ENCODE results near the gene GET4.
"Not testable (repeated sequence)": the region's sequence is repeated elsewhere in the genome, so short reads cannot be mapped to it uniquely, and the experiment has no call there.

GET4 gene

DNA sequence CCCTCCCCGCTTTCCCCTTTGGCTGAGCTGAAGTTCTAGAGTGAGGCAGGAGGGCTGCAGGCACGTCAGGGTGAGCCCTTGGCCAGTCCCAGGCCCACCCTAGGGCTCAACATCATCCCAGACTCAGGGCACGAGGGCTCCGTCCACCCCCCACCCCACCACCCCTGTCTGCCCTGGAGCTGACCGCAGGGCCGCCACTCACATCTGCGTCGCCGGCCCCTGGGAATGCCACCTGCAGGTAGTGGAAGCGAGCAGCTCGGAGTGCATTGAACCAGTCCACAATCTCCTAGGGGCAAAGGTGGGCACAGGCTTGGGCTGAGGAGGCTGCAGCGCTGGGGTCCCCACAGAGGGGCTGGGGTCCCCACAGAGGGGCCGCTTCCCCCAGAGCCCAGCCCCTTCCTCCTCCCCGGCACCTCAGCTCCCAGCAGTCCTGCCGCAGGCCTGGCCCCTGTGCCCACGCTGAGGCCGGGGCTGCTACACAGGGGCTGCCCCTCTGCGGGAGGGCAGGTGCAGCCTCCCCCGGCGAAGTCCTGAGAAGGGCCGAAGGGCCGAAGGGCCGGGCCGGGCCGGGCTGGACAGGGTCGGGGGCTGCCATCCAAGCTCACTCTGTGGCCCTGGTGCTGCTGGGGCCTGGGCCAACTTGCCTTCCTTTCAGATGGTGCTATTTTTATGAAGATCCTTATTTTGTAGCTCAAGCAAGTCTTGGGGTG is 24.1 kb downstream of the GET4 start:
- no peak for DNase-seq (ENCODE audit: low read depth)

DNA sequence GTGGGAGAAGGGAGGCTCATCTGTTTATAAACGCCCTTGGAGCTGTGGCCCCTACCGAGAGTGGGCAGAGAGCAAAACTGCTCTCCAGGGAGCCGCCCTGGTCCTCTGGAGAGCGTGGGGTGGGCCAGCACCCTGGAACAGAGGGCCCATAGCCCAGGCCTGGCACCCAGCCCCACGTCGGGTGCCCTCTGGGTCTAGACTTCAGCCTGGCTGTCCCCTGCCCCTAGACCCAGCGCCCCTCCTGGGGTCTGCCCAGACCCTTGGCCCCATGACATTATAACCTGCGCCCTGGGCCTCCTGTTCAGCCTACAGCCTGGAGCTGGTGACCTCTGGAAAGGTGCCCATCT is 24.7 kb downstream of the GET4 start:
- DNase-seq (ENCODE audit: low read depth), result no peak

DNA sequence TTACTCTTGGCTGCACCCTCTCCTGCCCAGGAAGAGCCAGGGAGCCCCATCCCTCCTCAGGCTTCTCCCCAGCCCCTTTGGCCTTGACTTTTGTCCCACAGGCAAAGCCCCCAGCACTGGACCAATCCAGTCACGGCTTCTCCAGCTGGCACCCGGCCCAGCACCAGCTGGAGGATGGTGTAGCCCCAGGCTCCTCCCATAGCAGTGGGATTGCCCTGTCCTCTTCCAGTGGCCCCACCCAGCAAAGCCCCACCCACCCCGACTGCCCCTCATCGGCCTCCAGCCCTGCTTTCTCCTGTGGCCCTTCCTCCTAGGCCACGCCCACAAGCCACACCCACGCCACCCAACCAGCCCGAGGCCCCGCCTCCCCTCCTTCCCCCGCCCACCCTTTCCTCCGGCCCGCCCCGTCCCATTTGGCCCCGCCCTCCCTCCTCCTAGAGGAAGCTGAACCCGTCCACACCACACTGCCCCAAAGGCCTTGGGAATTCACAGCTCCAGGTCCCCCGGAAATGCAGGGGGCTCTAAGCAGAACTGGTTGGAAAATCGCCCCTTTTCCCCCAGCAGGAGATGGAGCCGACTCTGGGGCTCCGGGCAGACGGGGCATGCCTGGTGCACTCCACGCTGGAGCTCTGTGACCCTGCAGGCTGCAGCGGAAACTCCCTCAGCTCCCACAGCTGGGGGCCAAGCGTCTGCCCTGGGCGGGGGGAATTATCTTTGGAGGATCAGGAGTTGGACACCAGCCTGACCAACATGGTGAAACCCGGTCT is 25.2 kb downstream of the GET4 start:
- peak; percentile 74 for DNase-seq (ENCODE audit: low read depth)

DNA sequence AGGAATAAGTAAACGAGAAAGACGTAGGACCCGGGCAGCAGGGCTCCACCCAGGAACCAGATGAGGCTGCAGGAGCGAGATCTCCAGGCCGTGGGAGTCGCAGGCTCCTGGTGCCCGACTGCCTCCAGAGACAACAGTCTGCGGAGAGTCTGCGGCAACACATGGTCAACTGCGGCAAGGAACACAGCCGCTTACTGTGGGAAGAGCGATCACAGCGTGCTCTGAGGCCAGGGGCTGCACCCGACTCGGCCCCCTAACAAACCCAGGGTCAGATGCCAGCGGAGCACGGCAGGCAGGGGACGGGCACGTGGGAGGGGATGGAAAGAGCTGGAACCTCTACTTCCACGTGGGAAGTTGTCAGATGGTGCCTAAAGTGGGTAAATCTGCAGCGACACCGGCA is 26.6 kb downstream of the GET4 start:
- no peak for DNase-seq (ENCODE audit: low read depth)

DNA sequence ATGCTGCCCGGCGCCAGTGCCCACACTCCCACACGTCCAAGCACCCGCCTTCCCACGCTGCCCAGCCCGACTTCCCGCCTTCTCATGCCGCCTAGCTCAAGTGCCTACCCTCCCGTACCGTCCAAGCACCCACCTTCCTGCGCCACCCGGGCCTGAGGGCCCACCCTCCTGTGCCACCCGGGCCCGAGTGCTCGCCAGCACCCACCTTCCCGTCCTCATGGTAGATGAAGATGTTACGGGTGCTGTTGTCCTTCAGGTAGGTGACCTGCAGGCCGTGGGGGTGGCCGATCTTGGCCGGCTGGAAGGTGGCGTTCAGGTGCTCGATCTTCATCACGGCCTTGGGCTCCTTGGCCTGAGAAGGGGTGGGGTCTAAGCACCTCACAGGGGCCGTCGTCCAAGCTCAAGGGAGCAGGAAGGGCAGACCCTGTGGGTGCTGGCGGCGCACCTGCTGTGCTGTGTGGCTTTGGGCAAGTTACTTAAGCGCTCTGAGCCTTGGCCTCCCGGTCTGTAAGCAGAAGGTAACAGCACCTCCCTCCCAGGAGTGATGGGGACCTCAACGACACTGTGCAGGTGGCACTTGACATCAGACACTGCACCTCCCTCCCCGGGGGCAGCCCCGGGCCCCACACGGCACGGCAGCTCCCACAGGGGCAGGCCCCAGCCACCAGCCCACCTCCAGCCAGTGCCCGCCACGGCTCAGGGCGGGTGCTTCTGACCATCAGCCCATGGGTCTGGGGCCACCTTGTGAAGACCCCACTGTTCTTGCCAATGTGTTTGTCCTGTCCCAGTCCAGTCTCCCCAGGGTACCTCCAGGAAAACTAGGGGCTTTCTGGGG is 27.8 kb downstream of the GET4 start:
- DNase-seq (ENCODE audit: low read depth), result no peak

DNA sequence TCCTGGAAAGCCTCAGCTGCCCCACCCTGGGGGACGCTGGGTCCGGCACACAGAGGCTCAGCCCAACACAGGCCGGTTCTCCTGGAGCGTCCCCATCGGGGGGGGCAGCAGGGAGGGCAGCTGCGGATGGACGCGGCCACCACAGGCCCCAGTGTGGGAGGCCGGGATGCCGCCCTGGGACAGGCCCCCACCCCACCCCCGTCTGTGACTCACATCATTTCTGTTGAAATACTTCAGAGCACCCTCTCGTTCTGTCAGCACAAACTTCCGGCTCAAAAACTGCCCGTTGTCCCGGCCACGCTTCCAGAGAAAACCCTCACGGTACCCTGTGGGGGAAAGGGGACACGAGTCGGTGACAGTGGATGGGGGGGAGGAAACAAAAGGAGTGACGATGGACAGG is 28.5 kb downstream of the GET4 start:
- DNase-seq (ENCODE audit: low read depth), result no peak

DNA sequence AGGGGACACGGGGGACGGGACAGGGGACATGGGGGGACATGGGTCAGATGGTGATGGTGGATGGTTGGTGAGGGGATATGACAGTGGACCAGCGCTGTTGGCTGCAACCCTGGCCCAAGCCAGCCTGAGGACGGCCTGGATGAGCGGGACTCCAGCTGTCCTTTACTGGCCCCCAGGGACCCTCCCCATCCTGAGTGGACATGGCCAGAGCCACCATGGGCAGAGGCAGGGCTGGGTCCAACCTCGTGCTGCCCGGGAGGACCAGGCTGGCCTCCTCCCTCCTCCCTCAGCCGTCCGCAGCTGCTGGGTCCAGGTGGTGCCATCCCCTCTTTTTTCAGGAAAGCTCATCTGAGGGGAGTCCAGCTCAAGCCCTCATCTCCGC is 30.4 kb downstream of the GET4 start:
- DNase-seq (ENCODE audit: low read depth), result no peak

DNA sequence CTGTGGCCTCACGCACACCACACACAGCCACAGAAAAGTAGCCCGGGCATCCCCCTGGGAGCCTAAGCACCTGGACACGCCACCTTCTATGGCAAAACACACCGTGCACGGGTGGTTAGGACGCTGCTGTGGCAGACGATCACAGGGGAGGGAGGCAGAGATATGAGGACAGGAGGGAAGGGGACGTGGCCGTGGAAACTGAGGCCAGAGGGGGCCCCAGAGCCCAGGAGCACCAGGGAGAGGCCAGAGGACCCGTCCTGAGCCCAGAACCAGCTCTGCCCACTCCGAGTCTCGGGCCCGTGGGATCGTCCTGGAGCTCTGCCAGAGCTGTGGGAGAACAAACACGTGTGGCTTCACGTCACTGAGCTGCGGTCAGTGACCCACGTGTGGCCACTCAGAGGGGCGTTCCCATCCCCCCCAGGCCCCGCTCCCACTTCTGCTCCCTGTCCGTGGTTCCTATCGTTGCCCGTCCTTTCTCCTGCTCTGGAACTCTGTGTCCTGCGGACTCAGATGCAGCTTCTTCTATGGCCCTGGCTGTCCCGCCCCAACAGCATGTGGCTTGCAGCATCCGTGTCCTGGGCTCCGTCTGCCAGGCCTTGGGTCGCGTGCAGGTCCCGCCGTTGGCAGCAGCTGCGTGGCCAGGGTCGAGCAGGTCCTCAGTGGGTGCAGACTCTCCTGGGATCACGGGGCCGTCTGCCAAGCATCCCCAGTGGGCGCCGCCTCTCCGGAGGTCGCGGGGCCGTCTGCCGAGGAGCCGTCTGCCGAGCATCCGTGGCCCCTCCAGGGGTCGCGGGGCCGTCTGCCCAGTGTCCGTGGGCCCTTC is 31.0 kb downstream of the GET4 start:
- no peak for DNase-seq (ENCODE audit: low read depth)

DNA sequence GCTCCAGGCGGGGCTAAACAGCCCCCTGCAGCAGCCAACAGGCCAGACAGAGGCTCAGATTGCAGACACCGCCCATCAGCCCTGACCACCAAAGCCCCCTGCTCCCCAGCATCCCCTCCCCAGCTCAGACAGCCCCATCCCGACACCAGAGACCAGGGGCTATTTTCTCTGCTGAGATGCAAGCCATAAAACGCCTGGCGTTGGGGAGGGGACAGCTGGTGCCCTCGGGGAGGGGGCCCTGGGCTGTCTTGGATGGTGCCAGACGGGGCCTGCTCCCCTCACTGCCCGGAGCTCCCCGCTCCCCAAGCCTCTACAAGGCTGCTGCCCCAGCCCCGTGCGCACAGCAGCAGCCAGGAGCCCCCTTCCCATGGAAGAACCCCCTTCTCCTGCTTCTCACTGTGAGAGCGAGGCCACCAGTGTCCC is 31.8 kb downstream of the GET4 start:
- no peak for DNase-seq (ENCODE audit: low read depth)

DNA sequence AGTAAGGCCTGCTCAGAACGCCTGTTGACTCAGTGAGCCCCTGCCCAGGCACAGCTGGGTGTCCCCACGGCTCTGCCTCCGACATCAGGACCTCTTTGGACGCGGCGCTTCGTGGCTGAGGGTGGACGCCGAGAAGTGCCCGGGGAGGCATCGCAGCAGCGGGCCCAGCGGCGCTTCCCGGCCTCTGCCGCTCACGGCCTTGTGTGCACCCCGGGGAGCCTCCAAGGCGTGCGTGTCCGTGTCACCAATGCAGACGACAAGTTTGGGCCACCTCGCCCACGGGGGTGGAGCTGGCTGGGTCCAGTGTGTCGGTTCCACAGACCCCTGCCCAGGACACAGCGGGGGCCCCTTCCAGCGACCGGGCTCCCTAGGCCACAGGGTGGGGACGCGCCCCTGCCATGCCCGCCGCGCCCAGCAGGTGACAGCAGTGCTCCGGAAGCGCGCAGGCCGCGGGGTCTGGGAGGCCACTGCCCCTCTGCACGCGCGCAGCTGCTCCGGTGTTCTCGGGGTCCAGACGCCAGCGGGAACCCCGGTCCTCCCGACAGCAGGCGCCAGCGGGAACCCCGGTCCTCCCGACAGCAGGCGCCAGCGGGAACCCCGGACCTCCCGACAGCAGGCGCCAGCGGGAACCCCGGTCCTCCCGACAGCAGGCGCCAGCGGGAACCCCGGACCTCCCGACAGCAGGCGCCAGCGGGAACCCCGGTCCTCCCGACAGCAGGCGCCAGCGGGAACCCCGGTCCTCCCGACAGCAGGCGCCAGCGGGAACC is 32.4 kb downstream of the GET4 start:
- not testable (repeated sequence) for DNase-seq (ENCODE audit: low read depth)

DNA sequence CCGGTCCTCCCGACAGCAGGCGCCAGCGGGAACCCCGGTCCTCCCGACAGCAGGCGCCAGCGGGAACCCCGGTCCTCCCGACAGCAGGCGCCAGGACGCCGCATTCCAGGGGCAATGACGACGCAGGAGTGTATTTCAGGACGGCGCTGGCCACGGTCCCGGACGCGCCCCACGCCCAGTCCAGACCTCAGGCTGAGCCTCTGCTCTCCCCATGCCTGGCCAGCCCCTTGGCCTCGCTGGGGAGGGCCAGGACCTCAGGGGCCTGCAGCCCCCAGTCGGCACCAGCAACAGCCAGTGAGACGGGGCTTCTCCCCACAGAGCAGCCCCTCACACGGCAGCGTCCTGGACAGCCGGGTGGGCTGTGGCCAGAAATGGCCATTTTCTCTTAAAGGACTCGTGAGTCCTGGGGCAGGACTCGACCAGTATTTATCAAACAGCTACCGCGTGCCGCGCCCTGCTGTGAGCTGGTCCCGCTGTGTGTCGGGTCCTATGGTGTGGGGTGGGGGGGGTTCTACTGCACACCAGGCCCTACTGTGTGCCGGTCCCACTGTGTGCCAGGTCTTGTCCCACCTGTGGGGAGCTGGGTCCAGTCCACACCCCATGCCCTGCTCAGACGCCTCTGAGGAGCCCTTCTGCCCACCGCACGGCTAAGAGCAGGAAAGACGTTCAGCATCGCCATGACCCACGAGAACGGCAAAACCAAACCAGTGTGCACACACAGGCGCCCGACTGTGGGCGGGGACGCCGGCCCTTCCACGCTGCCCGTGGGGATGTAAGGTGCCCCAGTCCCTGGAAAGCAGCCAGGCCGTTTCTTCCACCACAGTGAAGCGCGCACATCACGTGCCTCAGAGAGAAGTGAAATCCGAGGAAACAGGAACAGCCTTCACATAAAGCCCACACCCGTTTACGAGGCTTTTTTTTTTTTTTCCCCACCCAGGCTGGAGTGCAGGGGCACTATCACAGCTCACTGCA is 33.3 kb downstream of the GET4 start:
- DNase-seq (ENCODE audit: low read depth), result no peak

DNA sequence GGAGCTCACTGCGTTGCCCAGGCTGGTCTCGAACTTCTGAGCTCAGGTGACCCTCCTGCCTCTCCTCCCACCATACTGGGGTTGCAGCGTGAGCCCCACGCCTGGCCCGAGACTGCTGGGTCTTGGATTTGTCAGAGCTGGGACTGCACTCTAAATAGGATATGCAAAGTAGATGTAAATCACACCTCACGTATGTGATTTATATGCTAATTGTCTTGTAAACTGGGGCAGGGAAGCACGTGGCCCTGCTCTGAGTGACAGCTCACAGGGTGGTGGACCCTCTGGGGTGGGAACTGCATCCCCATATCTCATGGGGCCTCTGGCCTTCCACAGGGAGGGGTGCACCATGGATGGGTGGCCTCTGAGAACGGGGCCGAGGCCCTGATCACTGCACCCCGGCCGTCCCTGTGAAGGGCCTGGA is 34.1 kb downstream of the GET4 start:
- DNase-seq (ENCODE audit: low read depth), result no peak

DNA sequence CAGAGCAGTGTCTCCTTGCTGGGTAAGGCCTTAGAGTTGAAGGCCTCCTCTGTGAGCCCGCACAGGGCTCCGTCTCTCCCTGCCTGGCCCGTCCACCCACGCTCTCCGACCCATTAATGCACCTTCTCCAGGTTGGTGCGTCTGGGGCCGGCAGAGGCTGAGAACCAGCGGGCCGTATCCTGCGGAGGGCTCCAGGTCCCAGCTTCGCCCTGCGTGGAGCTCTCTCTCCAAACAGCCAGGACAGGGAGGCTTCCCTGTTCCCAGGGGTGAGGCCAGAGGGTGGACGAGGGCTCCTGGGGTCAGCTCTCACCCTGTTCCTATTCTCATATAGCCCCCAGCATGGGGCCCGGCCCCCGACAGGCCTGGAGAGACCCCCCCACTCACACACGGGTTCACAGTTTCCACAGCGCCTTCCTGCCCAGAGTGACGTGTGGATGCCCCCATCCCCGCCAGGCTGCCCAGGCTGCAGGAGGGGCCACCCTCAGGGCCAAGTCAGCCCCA is 34.6 kb downstream of the GET4 start:
- no peak for DNase-seq (ENCODE audit: low read depth)

DNA sequence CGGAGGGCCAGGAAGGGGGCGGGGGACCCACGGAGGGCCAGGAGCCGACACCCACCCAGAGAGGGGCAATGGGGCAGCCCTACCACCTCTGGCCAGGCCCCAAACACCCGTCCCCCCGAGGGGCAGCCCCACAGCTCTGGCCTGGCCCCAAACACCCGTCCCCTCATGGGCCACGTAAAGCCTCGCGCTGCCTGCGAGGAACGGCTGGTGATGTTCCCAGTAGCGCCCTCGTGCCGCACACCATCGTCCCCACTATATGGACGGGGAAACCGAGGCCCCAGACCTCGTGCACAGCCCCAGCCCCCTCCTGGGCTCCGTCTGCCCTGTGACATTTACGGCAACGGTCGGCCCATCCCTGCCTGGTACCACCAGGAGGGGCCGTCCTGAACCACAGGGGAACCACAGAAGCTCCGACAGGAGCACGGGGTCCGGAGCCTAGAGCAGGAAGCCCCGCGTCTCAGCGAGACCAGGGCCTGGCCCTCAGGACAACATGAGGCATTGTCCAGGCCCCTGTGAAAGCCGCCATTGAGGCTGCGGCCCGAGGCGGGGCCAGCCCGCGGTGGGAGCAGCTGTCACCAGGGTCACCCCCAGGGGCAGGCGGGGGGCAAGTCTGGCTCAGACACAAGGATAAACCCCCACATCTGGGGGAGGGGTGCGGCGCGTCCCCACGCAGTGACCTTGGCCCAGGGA is 35.6 kb downstream of the GET4 start:
- DNase-seq (ENCODE audit: low read depth), result no peak

DNA sequence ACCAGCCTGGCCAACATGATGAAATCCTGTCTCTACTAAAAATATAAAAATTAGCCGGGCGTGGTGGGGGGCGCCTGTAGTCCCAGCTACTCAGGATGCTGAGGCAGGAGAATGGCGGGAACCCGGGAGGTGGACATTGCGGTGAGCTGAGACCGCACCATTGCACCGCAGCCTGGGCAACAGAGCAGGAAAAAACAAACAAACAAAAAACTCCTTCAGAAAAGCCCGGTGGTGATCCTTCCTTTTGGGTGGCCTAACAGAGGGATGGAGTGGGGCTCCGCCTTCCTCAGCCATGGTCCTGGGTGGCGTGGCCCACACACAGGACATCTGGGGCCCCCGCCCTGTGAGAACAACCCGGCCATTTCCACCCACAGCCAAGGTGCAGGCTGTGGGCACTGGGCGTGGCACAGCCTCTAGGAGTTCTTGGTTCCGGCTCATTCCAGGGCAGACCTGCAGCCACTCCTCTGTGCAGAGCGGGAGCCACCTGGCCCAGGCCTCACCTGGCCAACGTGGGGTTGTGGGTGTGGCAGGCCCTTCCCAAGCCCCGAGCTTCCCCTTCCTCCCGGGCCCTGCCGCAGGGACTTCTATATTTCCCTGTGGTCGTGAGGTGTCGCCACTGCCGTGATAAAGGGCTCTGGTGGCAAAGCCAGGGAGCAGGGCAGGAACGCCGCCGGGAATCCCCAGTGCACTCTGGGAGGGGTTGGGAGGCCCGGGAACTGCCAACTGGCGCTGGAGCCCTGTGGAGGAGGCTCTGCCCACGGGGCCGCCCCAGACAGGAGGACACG is 37.6 kb downstream of the GET4 start:
- no peak for DNase-seq (ENCODE audit: low read depth)

DNA sequence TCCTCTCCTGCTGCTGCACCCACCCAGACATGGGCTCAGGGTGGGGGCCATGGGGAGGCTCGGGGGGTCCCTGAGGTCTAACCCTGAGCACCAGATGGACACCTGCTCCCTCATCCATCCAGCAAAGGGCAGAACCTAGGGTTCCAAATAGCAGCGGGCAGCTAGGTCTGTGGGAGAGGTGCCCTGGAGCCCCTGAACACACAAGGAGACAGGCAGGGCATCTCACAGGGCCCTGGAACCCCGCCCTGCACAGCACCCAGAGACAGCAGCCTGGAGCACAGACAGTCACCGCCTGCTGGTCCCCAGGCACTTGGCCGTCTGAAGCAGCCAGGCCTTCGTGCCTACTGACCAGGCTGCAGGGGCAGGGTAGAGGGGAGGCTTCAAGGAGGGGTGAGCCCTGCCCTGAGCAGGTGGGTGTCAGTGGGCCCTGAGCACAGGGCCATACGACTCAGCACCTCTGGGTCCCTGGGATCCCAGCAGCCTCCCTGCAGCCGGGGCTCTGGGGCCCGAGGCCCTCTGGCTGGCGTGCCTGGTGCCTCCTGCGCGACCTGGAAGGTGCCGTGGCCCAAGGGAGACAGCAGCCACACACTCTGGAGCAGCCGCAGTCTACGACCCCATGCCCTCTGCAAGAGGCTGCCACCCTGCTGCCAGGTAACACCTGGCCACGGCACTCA is 38.3 kb downstream of the GET4 start:
- no peak for DNase-seq (ENCODE audit: low read depth)

DNA sequence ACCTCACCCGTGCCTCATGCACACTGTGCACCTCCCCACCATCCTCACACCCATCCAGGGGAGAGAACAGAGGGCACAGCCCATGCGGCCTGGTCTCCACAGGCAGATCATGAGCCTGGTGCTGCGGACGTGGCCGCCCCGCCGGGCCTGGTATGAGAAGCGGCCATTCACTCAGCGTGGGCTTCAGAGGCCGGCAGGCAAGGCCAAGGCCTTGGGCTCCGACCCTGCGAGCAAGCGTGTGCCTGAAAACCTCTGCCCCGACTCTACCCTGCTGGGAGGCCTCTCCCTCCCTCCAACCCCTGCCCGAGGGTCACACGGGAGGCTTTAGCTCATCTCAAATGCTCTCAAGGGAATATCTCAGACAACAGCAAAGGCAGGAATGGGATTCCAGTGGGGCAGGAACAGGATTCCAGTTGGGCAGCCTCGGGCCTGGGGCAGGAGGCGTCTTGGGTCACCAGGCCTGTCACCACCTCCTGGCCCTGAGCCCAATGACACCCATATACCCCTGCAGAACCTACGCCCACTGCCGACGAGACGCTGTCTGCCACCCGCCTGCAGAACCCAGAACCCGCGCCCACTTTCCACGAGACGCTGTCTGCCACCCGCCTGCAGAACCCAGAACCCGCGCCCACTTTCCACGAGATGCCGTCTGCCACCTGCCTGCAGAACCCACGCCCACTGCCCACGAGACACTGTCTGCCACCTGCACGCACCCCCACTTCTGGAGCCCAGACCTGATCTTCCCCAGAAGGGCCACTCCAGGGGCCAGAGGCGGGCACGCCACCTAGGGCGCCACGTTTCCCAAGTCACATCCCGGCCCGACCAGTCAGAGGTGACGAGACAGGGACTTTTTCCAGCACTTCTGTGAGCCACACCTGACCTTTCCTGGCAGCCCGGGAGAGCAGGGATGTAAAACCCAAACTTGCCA is 39.2 kb downstream of the GET4 start:
- no peak for DNase-seq (ENCODE audit: low read depth)
